ENCODE measurements around the gene REEP3. TPM values are rescaled to one million over a fixed set of nuclear protein-coding genes. Genes with fewer than 3 reads are reported as not detected.

The REEP3 gene
- total and polyA plus RNA-seq, 2 experiments from 2014 or later: 43.1 to 73.6 TPM

DNA sequence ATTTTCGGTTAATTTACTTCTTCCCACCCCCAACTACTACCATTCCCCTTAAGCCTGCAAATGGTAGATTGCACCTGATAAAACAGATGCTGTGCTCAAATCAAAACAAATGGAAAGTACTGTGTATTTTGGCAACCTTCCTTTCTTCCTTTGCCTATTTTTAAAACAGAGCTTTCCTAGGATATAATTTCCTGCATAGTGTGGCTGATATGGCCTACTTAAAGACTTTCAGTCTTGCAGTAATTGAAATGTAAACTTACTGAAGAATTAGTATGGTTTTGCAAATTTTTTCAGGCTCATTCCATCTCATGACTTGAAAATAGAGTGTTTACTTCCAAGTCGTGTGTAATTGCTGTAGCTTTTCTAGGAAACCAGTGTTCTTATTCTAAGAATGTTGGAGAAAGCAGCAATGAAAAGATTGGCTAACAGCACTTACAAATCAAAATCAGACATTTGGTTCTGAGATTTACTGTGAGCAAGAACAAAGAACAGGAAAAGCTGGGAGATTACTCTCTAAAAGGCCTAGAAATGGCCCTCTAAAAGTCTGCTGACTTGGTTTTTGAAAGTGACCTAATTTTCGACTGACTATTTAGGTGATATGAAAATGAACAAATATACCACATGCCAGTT lies 52.0 kb downstream of the REEP3 start:
- Histone ChIP-seq H4K20me1 (ENCODE audit: insufficient read depth, poor library complexity, severe bottlenecking) (no peaks in the 10 kb centered on the region), H3K79me2 (peaks cover 9% of the 10 kb centered on the region), H3K36me3 (replicated peaks; ENCODE audit: insufficient read depth, low read depth) (no peaks in the 10 kb centered on the region), H3K27me3 (no peaks in the 10 kb centered on the region), H3K9me3 (ENCODE audit: low read depth) (no peaks in the 10 kb centered on the region), H3K4me2 (peak overlapping the region; percentile 17), H3K4me3 (no peak overlapping the region), H3K9me2 (replicated peaks; ENCODE audit: insufficient read depth) (no peaks in the 10 kb centered on the region), H2AFZ (no peak overlapping the region), H3K27ac (peak overlapping the region; percentile 76), H3K4me1 (ENCODE audit: insufficient read depth) (peaks cover 17% of the 10 kb centered on the region)
- DNase-seq (ENCODE audit: low spot score): peak; percentile 19
- WGBS (ENCODE audit: low lambda C conversion rate, missing lambda C conversion rate): 35% methylated on average over 3 of the region's 3 CpGs
- TF ChIP-seq EZH2phosphoT487 (IDR thresholded peaks at IDR 0.05; ENCODE audit: low read depth, severe bottlenecking, unreplicated experiment): no peak
- no peak for TF ChIP-seq EZH2 (IDR thresholded peaks at IDR 0.05; ENCODE audit: borderline replicate concordance)
- TF ChIP-seq, protein P1, sequence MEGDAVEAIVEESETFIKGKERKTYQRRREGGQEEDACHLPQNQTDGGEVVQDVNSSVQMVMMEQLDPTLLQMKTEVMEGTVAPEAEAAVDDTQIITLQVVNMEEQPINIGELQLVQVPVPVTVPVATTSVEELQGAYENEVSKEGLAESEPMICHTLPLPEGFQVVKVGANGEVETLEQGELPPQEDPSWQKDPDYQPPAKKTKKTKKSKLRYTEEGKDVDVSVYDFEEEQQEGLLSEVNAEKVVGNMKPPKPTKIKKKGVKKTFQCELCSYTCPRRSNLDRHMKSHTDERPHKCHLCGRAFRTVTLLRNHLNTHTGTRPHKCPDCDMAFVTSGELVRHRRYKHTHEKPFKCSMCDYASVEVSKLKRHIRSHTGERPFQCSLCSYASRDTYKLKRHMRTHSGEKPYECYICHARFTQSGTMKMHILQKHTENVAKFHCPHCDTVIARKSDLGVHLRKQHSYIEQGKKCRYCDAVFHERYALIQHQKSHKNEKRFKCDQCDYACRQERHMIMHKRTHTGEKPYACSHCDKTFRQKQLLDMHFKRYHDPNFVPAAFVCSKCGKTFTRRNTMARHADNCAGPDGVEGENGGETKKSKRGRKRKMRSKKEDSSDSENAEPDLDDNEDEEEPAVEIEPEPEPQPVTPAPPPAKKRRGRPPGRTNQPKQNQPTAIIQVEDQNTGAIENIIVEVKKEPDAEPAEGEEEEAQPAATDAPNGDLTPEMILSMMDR (IDR thresholded peaks at IDR 0.05; ENCODE audit: poor library complexity): no peak

DNA sequence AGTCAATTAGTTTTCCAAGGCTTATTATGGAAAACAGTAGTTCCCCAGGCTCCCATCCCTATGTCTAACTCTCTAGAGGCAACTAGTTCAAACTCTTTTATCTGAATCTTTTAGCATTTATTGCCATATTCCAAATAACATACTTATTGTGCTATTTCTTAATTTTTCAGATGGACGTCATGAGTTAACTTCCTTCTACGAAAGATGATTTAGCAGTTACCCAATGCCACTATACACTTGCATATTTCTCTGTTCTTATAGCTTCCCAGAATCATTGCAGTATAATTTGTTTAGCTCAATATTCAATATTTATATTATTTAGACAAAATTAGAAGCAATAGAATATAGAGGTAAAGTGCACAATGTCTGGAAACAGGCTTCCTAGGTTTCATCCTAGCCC lies 52.8 kb downstream of the REEP3 start:
- Histone ChIP-seq H3K9me3 (ENCODE audit: low read depth) (no peaks in the 10 kb centered on the region), H3K4me1 (ENCODE audit: insufficient read depth) (peaks cover 17% of the 10 kb centered on the region), H3K4me2 (peak overlapping the region; percentile 17), H4K20me1 (ENCODE audit: insufficient read depth, poor library complexity, severe bottlenecking) (no peaks in the 10 kb centered on the region), H3K27me3 (no peaks in the 10 kb centered on the region), H3K36me3 (replicated peaks; ENCODE audit: insufficient read depth, low read depth) (no peaks in the 10 kb centered on the region), H3K27ac (peak overlapping the region; percentile 76), H3K79me2 (peaks cover 9% of the 10 kb centered on the region), H3K9me2 (replicated peaks; ENCODE audit: insufficient read depth) (no peaks in the 10 kb centered on the region), H2AFZ (no peak overlapping the region), H3K4me3 (no peak overlapping the region)
- DNase-seq (ENCODE audit: low spot score): no peak
- no peak for TF ChIP-seq EZH2 (IDR thresholded peaks at IDR 0.05; ENCODE audit: borderline replicate concordance)
- TF ChIP-seq, protein P1 (IDR thresholded peaks at IDR 0.05; ENCODE audit: poor library complexity): no peak
- TF ChIP-seq EZH2phosphoT487 (IDR thresholded peaks at IDR 0.05; ENCODE audit: low read depth, severe bottlenecking, unreplicated experiment): no peak
- 57% methylated on average over 2 of the region's 2 CpGs for WGBS (ENCODE audit: low lambda C conversion rate, missing lambda C conversion rate)

DNA sequence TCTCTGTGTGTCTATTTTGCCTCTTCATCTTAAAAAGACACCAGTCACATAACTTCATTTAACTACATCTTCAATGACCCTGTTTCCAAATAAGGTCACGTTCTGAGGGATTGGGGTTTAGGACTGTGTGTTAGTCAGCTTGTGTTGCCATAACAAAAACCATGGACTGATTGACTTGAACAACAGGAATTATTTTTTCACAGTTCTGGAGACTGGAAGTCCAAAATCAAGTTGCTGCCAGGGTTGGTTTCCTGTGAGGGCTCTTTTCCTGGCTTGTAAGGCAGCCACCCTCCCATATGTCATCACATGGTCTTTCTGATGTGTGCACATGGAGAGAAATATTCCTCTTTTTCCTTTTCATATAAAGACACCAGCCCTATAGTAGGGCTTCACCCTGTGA lies 55.3 kb downstream of the REEP3 start:
- H3K9me3 ChIP-seq (ENCODE audit: low read depth): no peaks in the 10 kb centered on the region
- H3K4me3 ChIP-seq: no peak overlapping the region
- no peak overlapping the region for H3K27ac ChIP-seq
- 94% methylated on average over 1 of the region's 1 CpG for whole genome bisulfite sequencing (ENCODE audit: low lambda C conversion rate, missing lambda C conversion rate)
- no peaks in the 10 kb centered on the region for H4K20me1 ChIP-seq (ENCODE audit: insufficient read depth, poor library complexity, severe bottlenecking)
- no peaks in the 10 kb centered on the region for H3K36me3 ChIP-seq (replicated peaks; ENCODE audit: insufficient read depth, low read depth)
- no peak for TF ChIP-seq EZH2 (IDR thresholded peaks at IDR 0.05; ENCODE audit: borderline replicate concordance)
- TF ChIP-seq, protein P1 (IDR thresholded peaks at IDR 0.05; ENCODE audit: poor library complexity): no peak
- TF ChIP-seq EZH2phosphoT487 (IDR thresholded peaks at IDR 0.05; ENCODE audit: low read depth, severe bottlenecking, unreplicated experiment): no peak
- no peak overlapping the region for H2AFZ ChIP-seq
- H3K4me1 ChIP-seq (ENCODE audit: insufficient read depth): peaks cover 17% of the 10 kb centered on the region
- H3K4me2 ChIP-seq: no peak overlapping the region
- H3K27me3 ChIP-seq: no peaks in the 10 kb centered on the region
- peaks cover 9% of the 10 kb centered on the region for H3K79me2 ChIP-seq
- no peaks in the 10 kb centered on the region for H3K9me2 ChIP-seq (replicated peaks; ENCODE audit: insufficient read depth)
- DNase-seq (ENCODE audit: low spot score): no peak
